IPS-20b (cell line): ENCODE data around the gene VRK2.
"Not testable (repeated sequence)": the region's sequence is repeated elsewhere in the genome, so short reads cannot be mapped to it uniquely, and the experiment has no call there.

Source experiments
- H3K27ac ChIP-seq: one replicate; pipeline ENCODE4 v1.5.1; 2013; ENCODE audit warnings: low read length
- H3K27me3 ChIP-seq: 2 replicates; pipeline ENCODE4 v1.6.1; 2013; ENCODE audit warnings: mild to moderate bottlenecking, low read length, inconsistent platforms; ENCODE audit not compliant: insufficient read depth
- H3K36me3 ChIP-seq: 2 replicates; pipeline ENCODE4 v1.6.1; 2013; ENCODE audit warnings: low read depth, mild to moderate bottlenecking, inconsistent platforms, low read length, moderate library complexity; ENCODE audit not compliant: insufficient read depth
- H3K4me1 ChIP-seq: 2 replicates; pipeline ENCODE4 v1.6.1; 2013; ENCODE audit warnings: mild to moderate bottlenecking, control low read depth, inconsistent platforms, low read length, moderate library complexity; ENCODE audit not compliant: insufficient read depth
- H3K4me3 ChIP-seq: 2 replicates; pipeline ENCODE4 v1.5.1; 2013; ENCODE audit warnings: mild to moderate bottlenecking, low read length, inconsistent platforms
- H3K9ac ChIP-seq: 2 replicates; pipeline ENCODE4 v1.6.1; 2013; ENCODE audit warnings: low read depth, mild to moderate bottlenecking, inconsistent platforms, low read length, moderate library complexity
- H3K9me3 ChIP-seq: 2 replicates; pipeline ENCODE4 v1.6.1; 2013; ENCODE audit warnings: mild to moderate bottlenecking, low read depth, low read length, inconsistent platforms; ENCODE audit not compliant: insufficient read depth

VRK2 gene

GRCh38 chr2:58140508-58141072, 94.0 kb downstream of the VRK2 start:
- no peaks in the 10 kb centered on the region for H3K36me3 ChIP-seq
- H3K27ac ChIP-seq, result no peak overlapping the region
- H3K4me3 ChIP-seq, result no peak overlapping the region
- H3K27me3 ChIP-seq, result no peaks in the 10 kb centered on the region
- no peak overlapping the region for H3K9ac ChIP-seq
- H3K9me3 ChIP-seq, result no peaks in the 10 kb centered on the region
- H3K4me1 ChIP-seq, result no peaks in the 10 kb centered on the region

GRCh38 chr2:58145769-58146168, 99.2 kb downstream of the VRK2 start:
- not testable (repeated sequence) for H3K4me3 ChIP-seq, H3K9me3 ChIP-seq, H3K27ac ChIP-seq, H3K36me3 ChIP-seq, H3K27me3 ChIP-seq, H3K4me1 ChIP-seq, H3K9ac ChIP-seq

- Histone ChIP-seq H3K9ac (no peak overlapping the region), H3K27me3 (no peaks in the 10 kb centered on the region), H3K4me1 (no peaks in the 10 kb centered on the region), H3K36me3 (no peaks in the 10 kb centered on the region), H3K4me3 (no peak overlapping the region), H3K27ac (no peak overlapping the region), H3K9me3 (no peaks in the 10 kb centered on the region)
Observed at GRCh38 chr2:58146707-58147106, 100.1 kb downstream of the VRK2 start.

GRCh38 chr2:58155160-58155778, 108.7 kb downstream of the VRK2 start:
- Histone ChIP-seq H3K36me3 (peaks cover 33% of the 10 kb centered on the region), H3K27me3 (no peaks in the 10 kb centered on the region), H3K9me3 (no peaks in the 10 kb centered on the region), H3K27ac (no peak overlapping the region), H3K9ac (no peak overlapping the region), H3K4me3 (no peak overlapping the region), H3K4me1 (no peaks in the 10 kb centered on the region)

GRCh38 chr2:58156780-58157179, 110.2 kb downstream of the VRK2 start:
- Histone ChIP-seq H3K9ac (no peak overlapping the region), H3K27ac (no peak overlapping the region), H3K4me1 (no peaks in the 10 kb centered on the region), H3K9me3 (no peaks in the 10 kb centered on the region), H3K27me3 (no peaks in the 10 kb centered on the region), H3K36me3 (peaks cover 48% of the 10 kb centered on the region), H3K4me3 (no peak overlapping the region)

- no peak overlapping the region for H3K4me3 ChIP-seq
- H3K9me3 ChIP-seq, result no peaks in the 10 kb centered on the region
- H3K9ac ChIP-seq, result no peak overlapping the region
- no peaks in the 10 kb centered on the region for H3K27me3 ChIP-seq
- no peak overlapping the region for H3K27ac ChIP-seq
- no peaks in the 10 kb centered on the region for H3K4me1 ChIP-seq
- H3K36me3 ChIP-seq, result peaks cover 58% of the 10 kb centered on the region
Observed at GRCh38 chr2:58157754-58158153, 111.1 kb downstream of the VRK2 start.

GRCh38 chr2:58158481-58158880, 111.9 kb downstream of the VRK2 start:
- Histone ChIP-seq H3K4me3 (no peak overlapping the region), H3K4me1 (no peaks in the 10 kb centered on the region), H3K27ac (no peak overlapping the region), H3K9ac (no peak overlapping the region), H3K27me3 (no peaks in the 10 kb centered on the region), H3K9me3 (no peaks in the 10 kb centered on the region), H3K36me3 (peaks cover 65% of the 10 kb centered on the region)

GRCh38 chr2:58163913-58164312, 117.3 kb downstream of the VRK2 start:
- Histone ChIP-seq H3K4me3 (no peak overlapping the region), H3K27me3 (no peaks in the 10 kb centered on the region), H3K27ac (no peak overlapping the region), H3K4me1 (no peaks in the 10 kb centered on the region), H3K9me3 (no peaks in the 10 kb centered on the region), H3K9ac (no peak overlapping the region), H3K36me3 (peaks cover 82% of the 10 kb centered on the region)

GRCh38 chr2:58168130-58168529, 121.5 kb downstream of the VRK2 start:
- not testable (repeated sequence) for H3K9me3 ChIP-seq, H3K9ac ChIP-seq, H3K4me1 ChIP-seq, H3K27ac ChIP-seq, H3K27me3 ChIP-seq, H3K4me3 ChIP-seq
- H3K36me3 ChIP-seq, result peaks cover 40% of the 10 kb centered on the region

GRCh38 chr2:58169845-58170244, 123.2 kb downstream of the VRK2 start:
- not testable (repeated sequence) for H3K9ac ChIP-seq, H3K27me3 ChIP-seq, H3K4me3 ChIP-seq, H3K27ac ChIP-seq, H3K9me3 ChIP-seq, H3K4me1 ChIP-seq
- H3K36me3 ChIP-seq, result peaks cover 27% of the 10 kb centered on the region

- H3K27me3 ChIP-seq, H3K4me1 ChIP-seq, H3K9me3 ChIP-seq, H3K27ac ChIP-seq, H3K4me3 ChIP-seq, H3K9ac ChIP-seq: not testable (repeated sequence)
- peaks cover 21% of the 10 kb centered on the region; the same call in 1 of the 2 replicates for H3K36me3 ChIP-seq
Observed at GRCh38 chr2:58170334-58170933, 123.8 kb downstream of the VRK2 start.

- not testable (repeated sequence) for H3K9ac ChIP-seq, H3K4me3 ChIP-seq, H3K27ac ChIP-seq, H3K27me3 ChIP-seq, H3K9me3 ChIP-seq, H3K4me1 ChIP-seq
- H3K36me3 ChIP-seq, result peaks cover 13% of the 10 kb centered on the region; the same call in 1 of the 2 replicates
Observed at GRCh38 chr2:58171831-58172230, 125.2 kb downstream of the VRK2 start.
